ENCODE data around the gene MMP7. TPM values are rescaled to one million over a fixed set of nuclear protein-coding genes. Genes with fewer than 3 reads are reported as not detected.

MMP7 gene
- total and polyA plus RNA-seq, 2 experiments from 2014 or later = not detected

DNA sequence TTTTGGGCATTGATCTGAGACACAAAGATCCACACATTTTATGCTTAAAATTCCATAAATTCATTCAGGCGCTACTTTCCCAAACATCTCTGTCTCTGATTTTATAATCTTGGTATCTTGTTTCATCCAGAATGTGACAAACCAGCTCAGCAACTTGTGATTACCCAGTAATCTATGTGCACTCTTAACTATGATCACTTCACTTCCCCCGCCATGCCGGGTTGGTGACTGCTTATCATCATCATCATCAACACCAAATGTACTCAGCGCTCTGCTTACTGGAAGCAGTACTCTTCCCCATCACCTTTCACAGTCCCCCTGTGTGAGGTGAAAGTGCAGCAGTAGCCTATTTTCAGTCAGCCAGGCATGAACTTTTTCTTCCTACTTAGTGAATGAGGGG is 15.2 kb upstream of the MMP7 start (continued):
- no peak for TF ChIP-seq POLR2AphosphoS5 (IDR thresholded peaks at IDR 0.05; ENCODE audit: low read depth)

DNA sequence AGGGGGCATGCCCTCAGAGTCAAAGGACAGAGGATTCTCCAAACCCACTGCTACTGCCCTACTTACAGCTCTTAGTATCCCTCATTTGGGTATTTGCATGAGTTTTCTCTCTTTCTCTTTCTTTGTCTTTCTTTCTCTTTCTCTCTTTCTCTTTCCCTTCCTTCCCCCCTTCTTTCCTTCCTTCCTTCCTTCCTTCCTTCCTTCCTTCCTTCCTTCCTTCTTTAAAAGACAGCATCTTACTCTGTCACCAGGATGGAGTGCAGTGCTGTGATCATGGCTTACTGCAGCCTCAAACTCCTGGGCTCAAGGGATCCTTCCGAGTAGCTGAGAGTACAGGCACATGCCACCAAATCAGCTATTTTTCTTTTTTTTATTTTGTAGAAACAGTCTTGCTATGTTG is 14.0 kb upstream of the MMP7 start:
- Histone ChIP-seq H3F3A (replicated peaks; ENCODE audit: low read depth) (no peaks in the 10 kb centered on the region), H2AFZ (no peak overlapping the region), H3K4me3 (no peak overlapping the region), H4K20me1 (replicated peaks; ENCODE audit: insufficient read depth) (no peaks in the 10 kb centered on the region), H3K79me2 (replicated peaks; ENCODE audit: insufficient read depth) (no peaks in the 10 kb centered on the region), H3K9me2 (ENCODE audit: insufficient read depth) (no peaks in the 10 kb centered on the region), H3K4me2 (no peak overlapping the region), H3K36me3 (ENCODE audit: insufficient read depth) (no peaks in the 10 kb centered on the region), H3K27me3 (ENCODE audit: insufficient read depth) (no peaks in the 10 kb centered on the region), H3K4me1 (ENCODE audit: insufficient read depth) (no peaks in the 10 kb centered on the region), H3K27ac (ENCODE audit: low read depth) (no peak overlapping the region)
- ATAC-seq (no peak), DNase-seq (ENCODE audit: low spot score) (no peak)
- no peak overlapping the region for H3K4me3 Mint-ChIP-seq
- no peaks in the 10 kb centered on the region for H3K36me3 Mint-ChIP-seq (ENCODE audit: low read depth)
- H3K27me3 Mint-ChIP-seq (ENCODE audit: insufficient read depth, low read depth, poor library complexity) = no peaks in the 10 kb centered on the region
- H3K27ac Mint-ChIP-seq = no peak overlapping the region
- H3K9me3 Mint-ChIP-seq = no peaks in the 10 kb centered on the region
- no peak for TF ChIP-seq EZH2 (IDR thresholded peaks at IDR 0.05; ENCODE audit: low read depth, unreplicated experiment)
- no peak for TF ChIP-seq ZNF331 (CRISPR knock-in tag; IDR thresholded peaks at IDR 0.05; ENCODE audit: low read depth)
- TF ChIP-seq POLR2AphosphoS5 (IDR thresholded peaks at IDR 0.05; ENCODE audit: low read depth) = no peak
- TF ChIP-seq EZH2phosphoT487 (IDR thresholded peaks at IDR 0.05; ENCODE audit: unreplicated experiment) = no peak
- TF ChIP-seq, protein P1, sequence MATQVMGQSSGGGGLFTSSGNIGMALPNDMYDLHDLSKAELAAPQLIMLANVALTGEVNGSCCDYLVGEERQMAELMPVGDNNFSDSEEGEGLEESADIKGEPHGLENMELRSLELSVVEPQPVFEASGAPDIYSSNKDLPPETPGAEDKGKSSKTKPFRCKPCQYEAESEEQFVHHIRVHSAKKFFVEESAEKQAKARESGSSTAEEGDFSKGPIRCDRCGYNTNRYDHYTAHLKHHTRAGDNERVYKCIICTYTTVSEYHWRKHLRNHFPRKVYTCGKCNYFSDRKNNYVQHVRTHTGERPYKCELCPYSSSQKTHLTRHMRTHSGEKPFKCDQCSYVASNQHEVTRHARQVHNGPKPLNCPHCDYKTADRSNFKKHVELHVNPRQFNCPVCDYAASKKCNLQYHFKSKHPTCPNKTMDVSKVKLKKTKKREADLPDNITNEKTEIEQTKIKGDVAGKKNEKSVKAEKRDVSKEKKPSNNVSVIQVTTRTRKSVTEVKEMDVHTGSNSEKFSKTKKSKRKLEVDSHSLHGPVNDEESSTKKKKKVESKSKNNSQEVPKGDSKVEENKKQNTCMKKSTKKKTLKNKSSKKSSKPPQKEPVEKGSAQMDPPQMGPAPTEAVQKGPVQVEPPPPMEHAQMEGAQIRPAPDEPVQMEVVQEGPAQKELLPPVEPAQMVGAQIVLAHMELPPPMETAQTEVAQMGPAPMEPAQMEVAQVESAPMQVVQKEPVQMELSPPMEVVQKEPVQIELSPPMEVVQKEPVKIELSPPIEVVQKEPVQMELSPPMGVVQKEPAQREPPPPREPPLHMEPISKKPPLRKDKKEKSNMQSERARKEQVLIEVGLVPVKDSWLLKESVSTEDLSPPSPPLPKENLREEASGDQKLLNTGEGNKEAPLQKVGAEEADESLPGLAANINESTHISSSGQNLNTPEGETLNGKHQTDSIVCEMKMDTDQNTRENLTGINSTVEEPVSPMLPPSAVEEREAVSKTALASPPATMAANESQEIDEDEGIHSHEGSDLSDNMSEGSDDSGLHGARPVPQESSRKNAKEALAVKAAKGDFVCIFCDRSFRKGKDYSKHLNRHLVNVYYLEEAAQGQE (IDR thresholded peaks at IDR 0.05; ENCODE audit: unreplicated experiment) = no peak
- TF ChIP-seq JUNB (IDR thresholded peaks at IDR 0.05; ENCODE audit: unreplicated experiment) = no peak
- TF ChIP-seq, protein P2, sequence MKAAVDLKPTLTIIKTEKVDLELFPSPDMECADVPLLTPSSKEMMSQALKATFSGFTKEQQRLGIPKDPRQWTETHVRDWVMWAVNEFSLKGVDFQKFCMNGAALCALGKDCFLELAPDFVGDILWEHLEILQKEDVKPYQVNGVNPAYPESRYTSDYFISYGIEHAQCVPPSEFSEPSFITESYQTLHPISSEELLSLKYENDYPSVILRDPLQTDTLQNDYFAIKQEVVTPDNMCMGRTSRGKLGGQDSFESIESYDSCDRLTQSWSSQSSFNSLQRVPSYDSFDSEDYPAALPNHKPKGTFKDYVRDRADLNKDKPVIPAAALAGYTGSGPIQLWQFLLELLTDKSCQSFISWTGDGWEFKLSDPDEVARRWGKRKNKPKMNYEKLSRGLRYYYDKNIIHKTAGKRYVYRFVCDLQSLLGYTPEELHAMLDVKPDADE (IDR thresholded peaks at IDR 0.05) = no peak
- TF ChIP-seq ZNF114 (CRISPR knock-in tag; IDR thresholded peaks at IDR 0.05) = no peak
- TF ChIP-seq STAT1 (IDR thresholded peaks at IDR 0.05; ENCODE audit: unreplicated experiment) = no peak
- TF ChIP-seq, protein P3, sequence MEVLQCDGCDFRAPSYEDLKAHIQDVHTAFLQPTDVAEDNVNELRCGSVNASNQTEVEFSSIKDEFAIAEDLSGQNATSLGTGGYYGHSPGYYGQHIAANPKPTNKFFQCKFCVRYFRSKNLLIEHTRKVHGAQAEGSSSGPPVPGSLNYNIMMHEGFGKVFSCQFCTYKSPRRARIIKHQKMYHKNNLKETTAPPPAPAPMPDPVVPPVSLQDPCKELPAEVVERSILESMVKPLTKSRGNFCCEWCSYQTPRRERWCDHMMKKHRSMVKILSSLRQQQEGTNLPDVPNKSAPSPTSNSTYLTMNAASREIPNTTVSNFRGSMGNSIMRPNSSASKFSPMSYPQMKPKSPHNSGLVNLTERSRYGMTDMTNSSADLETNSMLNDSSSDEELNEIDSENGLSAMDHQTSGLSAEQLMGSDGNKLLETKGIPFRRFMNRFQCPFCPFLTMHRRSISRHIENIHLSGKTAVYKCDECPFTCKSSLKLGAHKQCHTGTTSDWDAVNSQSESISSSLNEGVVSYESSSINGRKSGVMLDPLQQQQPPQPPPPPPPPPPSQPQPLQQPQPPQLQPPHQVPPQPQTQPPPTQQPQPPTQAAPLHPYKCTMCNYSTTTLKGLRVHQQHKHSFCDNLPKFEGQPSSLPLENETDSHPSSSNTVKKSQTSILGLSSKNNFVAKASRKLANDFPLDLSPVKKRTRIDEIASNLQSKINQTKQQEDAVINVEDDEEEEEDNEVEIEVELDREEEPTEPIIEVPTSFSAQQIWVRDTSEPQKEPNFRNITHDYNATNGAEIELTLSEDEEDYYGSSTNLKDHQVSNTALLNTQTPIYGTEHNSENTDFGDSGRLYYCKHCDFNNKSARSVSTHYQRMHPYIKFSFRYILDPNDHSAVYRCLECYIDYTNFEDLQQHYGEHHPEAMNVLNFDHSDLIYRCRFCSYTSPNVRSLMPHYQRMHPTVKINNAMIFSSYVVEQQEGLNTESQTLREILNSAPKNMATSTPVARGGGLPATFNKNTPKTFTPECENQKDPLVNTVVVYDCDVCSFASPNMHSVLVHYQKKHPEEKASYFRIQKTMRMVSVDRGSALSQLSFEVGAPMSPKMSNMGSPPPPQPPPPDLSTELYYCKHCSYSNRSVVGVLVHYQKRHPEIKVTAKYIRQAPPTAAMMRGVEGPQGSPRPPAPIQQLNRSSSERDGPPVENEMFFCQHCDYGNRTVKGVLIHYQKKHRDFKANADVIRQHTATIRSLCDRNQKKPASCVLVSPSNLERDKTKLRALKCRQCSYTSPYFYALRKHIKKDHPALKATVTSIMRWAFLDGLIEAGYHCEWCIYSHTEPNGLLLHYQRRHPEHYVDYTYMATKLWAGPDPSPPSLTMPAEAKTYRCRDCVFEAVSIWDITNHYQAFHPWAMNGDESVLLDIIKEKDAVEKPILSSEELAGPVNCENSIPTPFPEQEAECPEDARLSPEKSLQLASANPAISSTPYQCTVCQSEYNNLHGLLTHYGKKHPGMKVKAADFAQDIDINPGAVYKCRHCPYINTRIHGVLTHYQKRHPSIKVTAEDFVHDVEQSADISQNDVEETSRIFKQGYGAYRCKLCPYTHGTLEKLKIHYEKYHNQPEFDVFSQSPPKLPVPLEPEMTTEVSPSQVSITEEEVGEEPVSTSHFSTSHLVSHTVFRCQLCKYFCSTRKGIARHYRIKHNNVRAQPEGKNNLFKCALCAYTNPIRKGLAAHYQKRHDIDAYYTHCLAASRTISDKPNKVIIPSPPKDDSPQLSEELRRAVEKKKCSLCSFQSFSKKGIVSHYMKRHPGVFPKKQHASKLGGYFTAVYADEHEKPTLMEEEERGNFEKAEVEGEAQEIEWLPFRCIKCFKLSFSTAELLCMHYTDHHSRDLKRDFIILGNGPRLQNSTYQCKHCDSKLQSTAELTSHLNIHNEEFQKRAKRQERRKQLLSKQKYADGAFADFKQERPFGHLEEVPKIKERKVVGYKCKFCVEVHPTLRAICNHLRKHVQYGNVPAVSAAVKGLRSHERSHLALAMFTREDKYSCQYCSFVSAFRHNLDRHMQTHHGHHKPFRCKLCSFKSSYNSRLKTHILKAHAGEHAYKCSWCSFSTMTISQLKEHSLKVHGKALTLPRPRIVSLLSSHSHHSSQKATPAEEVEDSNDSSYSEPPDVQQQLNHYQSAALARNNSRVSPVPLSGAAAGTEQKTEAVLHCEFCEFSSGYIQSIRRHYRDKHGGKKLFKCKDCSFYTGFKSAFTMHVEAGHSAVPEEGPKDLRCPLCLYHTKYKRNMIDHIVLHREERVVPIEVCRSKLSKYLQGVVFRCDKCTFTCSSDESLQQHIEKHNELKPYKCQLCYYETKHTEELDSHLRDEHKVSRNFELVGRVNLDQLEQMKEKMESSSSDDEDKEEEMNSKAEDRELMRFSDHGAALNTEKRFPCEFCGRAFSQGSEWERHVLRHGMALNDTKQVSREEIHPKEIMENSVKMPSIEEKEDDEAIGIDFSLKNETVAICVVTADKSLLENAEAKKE (CRISPR knock-in tag; IDR thresholded peaks at IDR 0.05) = no peak
- TF ChIP-seq NANOG (IDR thresholded peaks at IDR 0.05; ENCODE audit: borderline replicate concordance) = no peak
- no peak for TF ChIP-seq CREB1 (CRISPR knock-in tag; IDR thresholded peaks at IDR 0.05; ENCODE audit: low read depth)
- TF ChIP-seq CTCF (conservative IDR thresholded peaks at IDR 0.05; ENCODE audit: low read depth in 2 of 2) = no peak
- peaks cover 4% of the 10 kb centered on the region for H3K4me1 Mint-ChIP-seq

Measured in GM23338 (cell line).